NCI-H1105 (cell line): Measurements from ENCODE around the gene ATP2A1.
A peak's percentile ranks its signal among the peaks of the same experiment; 100 is the strongest.
"Not testable (repeated sequence)": the region's sequence is repeated elsewhere in the genome, so short reads cannot be mapped to it uniquely, and the experiment has no call there.

Experiments used
- DNase-seq: peaks from one replicate; lab custom pipeline; 2025; lab: John Stamatoyannopoulos, UW

The ATP2A1 gene

DNA sequence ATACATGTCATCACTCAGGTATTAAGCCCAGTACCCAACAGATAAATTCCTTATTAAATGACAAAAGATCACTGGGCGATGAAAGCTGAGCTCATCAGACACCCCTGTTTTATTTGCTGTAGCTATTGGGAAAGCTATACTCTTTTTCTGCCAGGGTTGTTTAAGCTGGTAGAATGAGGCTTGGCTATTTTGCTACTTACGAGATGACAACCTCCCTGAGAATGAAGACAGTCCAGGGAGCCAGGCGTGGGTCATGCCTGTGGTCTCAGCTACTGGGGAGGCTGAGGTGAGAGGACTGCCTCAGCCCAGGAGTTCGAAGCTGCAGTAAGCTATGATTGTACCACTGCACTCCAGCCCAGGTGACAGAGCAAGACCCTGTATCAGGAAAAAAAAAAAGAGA lies 19.0 kb upstream of the ATP2A1 start:
- no peak for DNase-seq

DNA sequence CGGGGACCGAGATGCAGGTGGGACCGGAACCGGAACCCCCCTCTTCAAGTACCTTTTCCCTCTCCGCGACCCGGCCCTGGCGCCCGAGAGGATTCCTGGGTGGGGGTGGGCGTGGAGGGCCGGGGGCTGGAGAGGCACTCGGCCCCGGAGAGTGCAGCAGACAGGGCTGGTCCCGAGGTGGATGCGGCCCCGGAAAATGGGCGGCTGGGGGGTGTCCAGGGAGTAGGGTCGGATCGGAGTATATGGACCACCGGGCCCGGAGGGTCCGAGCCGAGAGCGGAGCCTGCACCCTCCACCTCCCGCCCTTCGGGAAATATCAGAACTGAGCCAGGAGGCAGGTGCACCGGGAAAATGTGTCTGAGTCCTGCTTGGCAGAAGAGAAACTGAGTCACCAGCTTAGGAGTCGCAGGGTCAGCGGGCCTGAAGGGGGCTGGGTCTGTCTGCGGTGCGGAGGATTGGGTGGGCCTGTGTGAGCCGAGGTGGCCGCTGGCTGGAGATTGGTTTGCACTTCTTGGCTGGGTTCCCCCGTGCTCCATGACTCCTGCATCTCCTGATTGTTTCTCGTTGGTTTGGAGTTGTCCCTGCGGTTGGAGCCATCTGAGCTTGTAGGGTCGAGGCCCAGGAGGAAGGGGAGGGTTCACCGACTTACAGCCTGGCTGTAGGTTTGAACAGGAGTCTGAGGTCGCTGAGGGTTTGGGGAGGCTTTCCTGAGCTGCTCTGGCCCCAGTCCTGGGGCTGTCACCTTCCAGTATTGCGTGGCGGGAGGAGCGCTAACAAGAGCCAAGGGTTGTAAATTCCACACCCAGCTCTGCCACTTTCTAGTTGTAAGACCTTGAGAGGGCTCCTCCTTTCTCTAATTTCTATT lies 14.1 kb upstream of the ATP2A1 start:
- DNase-seq: no peak

DNA sequence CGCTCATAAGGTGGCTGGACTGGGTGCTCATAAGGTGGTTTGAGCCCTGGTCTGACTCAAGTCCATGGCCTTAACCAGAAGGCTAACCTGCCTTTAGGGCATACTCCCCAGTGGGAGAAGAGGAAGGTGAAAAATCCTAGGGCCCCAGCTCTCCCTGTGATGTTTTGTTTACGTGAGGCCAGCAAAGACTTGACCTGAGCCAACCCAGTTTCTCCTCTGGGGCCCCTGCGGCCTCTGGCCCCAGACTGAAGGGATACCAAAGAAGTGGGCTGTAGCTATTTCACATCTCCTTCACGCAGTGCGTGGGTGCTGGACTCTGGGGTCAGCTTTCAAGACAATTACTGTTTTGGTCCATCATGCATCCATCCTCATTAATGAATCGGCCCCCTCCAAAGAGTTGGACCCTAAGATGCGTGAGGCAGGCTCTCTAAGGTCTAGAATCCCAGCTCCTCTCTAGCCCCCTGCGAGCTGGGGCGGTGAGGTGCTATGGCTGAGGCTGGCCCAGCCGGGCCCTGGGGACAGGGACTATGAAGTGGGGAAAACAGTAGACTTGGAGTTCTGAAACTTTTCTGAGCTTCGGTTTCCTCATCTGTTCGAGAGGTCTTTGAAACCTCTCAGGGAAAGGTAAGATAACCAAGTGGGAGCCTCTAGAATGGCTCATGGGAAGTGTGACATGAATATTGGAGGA lies 13.1 kb upstream of the ATP2A1 start:
- no peak for DNase-seq

DNA sequence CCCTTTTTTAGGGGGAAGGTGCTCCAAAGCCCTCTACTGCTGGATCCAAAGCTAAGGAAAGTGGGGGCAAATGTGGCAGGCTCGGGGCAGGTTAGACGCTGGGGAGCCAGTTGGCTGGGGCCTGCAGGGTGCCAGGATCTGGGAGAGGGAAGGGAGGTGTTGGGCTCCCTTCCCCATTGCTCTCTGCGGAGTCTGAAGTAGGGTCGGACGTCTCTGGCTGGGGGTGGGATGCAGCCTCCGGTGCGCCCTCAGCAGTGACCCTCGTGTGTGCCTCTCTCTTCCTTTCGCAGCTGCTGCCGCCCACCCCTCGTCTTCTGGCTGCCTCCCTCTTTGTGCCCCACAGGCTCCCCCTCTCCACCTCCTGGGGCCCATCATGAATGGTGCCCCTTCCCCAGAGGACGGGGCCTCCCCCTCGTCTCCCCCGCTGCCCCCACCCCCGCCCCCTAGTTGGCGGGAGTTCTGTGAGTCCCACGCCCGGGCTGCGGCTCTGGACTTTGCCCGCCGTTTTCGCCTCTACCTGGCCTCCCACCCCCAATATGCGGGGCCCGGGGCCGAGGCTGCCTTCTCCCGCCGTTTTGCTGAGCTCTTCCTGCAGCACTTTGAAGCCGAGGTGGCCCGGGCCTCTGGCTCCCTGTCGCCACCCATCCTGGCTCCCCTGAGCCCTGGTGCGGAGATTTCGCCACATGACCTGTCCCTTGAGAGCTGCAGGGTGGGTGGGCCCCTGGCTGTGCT lies 12.4 kb upstream of the ATP2A1 start:
- no peak for DNase-seq

DNA sequence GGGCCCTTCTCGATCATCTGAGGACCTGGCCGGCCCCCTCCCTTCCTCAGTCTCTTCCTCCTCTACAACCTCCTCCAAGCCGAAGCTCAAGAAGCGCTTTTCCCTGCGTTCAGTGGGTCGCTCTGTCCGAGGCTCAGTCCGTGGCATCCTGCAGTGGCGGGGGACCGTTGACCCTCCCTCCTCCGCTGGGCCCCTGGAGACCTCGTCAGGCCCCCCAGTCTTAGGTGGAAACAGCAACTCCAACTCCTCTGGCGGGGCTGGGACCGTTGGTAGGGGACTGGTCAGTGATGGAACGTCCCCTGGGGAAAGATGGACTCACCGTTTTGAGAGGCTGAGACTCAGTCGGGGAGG lies 11.9 kb upstream of the ATP2A1 start:
- no peak for DNase-seq

DNA sequence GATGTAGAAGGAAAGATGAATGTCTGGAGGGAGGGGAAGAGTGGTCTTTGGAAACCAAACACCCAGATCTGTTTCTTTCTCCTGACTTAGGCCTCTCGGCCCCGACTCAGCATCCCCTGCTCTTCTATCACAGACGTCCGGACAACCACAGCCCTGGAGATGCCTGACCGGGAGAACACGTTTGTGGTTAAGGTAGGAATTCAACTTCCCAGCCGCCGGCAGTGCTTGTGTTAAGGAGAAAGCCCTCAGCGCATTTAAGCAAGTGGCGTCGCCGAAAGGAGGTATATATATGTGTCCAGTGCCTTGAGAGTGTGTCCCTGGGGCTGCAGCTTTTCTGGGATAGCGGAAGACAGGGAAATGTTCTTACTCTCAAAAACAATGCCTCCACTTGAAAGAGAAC lies 11.0 kb upstream of the ATP2A1 start:
- DNase-seq: no peak

DNA sequence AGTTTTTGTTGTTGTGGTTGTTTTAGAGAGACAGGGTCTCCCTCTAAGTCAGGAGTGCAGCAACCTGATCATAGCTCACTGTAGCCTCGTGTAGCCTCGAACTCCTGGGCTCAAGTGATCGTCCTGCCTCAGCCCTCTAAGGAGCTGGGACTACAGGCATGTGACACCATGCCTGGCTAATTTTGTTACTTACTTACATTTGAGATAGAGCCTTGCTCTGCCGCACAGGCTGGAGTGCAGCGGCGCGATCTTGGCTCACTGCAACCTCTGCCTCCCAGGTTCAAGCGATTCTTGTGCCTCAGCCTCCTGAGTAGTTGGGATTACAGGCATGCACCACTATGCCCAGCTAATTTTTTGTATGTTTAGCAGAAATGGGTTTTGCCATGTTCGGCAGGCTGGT lies 10.6 kb upstream of the ATP2A1 start:
- not testable (repeated sequence) for DNase-seq

DNA sequence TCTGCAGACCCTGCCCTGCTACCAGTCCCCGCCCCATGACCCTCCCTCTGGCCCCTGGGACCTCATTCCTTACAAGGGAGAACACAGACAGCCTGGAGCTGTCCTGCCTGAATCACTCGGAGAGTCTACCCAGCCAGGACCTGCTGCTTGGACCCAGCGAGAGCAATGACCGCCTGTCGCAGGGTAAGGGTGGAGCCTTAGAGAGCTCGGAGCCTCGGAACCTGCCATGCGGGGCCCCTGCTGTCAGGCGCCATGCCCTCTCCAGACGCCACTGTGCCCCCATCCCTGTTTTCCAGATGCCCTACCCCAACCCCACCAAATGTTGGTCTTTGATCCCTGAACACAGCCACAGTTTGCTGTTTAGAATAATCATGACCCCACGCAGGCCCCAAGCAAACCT lies 9.1 kb upstream of the ATP2A1 start:
- no peak for DNase-seq

DNA sequence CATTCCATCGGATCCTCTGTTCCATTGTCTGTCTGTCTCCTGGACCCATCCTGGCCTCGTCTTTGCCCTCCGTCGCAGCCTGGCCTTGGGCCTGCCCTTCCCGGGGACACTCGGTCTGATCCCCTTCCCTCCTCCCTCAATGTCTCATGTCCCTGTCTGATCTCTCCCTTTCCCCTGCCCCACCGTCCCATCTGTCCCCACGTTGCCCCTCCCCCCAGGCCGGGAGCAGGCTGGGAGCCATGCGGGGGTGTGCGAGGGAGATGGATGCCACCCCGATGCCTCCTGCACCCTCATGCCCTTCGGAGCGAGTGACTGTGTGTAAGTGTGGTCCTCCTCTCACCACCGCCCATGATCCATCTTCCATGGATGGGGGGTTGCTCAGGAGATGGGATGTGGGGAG lies 5.3 kb upstream of the ATP2A1 start:
- no peak for DNase-seq

DNA sequence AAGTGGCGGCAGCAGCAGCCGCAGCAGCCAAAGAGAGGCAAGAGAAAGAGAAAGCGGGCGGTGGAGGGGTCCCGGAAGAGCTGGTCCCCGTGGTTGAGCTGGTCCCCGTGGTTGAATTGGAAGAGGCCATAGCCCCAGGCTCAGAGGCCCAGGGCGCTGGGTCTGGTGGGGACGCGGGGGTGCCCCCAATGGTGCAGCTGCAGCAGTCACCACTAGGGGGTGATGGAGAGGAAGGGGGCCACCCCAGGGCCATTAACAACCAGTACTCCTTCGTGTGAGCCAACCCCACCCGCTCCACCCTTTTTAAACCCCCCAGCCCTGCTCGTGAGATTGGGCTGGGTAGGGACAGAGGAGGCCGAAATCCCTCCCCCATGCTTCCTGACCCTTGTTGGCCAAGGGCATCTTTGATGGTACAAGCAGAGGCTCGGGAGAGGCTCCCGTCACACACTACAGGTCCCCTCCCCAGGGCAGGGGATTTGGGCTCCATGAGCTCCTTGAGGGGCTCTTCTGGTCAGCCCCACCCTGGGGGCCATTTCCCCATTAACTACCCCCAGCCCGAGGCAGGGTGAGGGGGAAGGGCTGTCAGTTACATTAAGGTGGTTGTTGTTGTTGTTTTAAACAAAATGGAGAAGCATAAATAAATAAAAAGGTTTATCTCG lies 4.6 kb upstream of the ATP2A1 start:
- DNase-seq: no peak

DNA sequence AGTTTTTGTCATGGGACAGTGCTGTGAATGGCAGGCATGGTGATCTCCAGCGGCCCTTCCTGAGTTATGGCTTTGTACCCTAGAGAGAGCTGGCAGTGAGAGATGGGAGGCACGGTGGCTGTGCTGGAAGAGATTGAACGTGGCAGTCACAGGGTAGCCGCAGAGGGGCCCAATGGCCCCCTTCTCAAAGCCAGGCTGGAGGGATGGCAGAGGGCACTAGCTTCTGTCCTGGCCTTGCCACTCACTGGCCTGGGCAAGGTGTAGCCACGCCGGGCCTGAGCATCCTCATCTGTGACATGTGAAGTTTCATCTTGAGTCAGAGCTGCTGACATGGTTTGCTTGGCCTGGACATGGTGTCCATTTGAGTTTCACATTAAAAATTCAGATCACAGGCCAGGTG lies 3.9 kb upstream of the ATP2A1 start:
- no peak for DNase-seq

DNA sequence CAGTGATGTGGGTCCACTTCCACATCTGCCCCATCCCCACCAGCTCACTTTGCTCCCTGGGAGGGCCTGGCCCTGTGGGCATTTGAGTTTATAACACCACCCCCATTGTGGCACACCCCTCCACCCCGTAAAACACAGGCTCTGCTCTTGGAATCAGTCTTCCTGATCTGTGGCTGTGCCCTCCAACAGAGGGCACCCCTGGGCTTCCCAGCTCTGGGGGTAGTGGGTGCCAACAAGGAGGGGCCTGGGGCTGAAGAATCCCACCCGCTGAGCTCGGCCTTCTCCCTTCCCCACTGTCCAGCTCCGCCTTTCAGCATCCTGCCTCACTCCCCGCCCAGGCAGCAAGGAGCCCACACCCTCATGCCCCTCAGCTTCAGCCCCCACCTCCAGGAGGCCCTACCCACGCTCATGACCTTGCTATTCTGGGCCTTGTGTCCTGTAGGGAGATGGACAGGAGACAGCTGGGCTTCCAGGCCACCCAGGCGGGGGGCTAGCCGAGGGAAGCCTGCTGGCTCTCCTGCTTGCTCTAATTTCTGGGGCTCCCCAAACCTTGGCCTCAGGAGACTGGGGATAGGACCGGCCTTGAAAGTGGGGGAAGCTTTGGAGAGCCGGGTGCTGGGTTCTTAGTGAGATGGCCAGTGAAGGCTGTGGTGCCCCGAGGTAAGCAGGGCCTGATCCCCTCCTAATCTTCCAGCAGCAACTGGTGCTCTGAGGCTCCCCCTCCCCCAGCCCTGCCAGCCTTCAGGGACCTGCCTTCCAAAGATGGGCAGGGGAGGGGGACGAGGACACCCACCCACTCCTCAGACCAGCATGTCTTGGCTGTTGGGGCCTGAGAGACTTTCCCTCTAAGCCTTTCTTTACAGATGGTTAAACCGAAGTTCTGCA lies 2.9 kb upstream of the ATP2A1 start:
- DNase-seq: no peak

DNA sequence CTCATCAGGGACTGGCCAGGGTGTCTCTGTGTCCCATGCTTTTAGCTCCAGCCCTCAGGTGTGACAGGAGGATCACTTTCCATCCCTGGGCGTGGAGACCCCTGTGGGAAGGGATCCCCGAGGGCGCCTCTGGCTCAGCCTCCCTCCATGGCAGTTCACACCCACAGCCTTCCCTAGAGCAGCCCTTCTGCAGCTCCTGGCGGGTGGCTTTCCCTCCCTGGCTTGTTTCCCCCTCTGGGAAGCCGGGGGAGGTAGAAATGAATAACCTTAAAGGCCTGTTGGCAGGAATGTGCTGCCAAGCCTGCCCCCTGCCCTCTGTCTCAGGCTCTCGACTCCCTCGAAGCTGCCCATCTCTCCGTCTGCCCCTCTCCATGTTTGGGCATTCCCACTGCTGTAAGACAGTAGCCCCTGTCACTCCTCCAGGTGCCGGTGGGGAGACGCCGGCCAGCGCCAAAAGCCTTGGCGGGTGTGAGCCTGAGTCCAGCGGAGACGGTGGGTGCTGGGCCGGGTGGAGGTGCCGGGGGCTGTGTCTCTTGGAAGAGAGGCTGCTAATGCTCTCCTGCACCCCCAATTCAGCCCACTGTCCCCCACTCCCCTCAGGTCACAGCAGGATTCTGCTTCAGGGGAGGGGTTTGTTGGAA lies 2.1 kb upstream of the ATP2A1 start:
- no peak for DNase-seq

DNA sequence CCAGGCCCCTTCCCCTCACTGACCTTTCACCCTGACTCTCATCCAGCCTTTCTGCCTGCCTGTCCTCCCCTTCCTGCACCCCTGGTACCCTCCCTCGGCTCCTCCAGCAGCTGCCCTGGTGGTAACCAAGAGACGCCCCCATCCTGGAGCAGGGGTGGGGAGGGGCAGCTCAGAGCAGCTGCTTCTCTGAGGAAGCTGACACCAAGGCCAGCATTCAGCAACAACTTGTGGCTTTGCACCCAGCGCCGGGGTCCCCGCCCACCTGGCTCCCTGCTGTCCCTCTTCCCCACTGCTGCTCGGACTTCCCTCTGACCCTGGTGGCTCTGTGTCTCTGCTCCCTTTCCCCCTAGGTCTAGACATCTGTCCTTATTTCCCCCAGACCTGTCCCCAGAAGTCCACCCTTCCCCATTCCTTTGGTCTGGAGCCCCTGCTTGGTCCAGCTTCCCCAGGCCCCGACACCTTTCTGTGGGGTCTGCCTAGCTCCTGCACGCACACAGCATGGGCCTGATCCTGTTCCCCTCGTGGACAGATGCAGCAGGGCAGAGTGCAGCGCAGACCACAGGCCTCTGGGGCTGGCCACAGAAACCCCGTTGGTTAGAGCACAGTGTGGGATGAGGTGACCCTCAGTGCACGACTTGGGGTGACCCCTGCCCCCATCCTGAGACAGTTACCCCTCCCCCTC lies 1.2 kb upstream of the ATP2A1 start:
- no peak for DNase-seq

DNA sequence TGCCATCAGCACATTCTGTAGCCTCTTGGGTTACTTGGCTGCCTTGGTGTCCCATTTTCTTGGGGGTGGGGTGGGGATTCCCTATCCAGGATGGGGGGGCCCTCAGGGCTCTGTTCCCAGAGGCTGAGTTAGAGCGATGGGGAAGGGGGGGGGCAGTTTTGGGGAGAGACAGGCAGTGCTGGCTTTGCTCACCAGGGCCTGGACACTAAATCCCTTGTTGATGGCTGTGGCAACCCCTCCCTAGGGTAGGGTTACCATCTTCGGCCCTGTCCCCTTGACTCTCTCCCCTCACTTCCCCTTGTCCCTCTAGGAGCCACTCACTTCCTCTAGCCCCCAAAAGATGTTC lies 660 bp upstream of the ATP2A1 start:
- no peak for DNase-seq

DNA sequence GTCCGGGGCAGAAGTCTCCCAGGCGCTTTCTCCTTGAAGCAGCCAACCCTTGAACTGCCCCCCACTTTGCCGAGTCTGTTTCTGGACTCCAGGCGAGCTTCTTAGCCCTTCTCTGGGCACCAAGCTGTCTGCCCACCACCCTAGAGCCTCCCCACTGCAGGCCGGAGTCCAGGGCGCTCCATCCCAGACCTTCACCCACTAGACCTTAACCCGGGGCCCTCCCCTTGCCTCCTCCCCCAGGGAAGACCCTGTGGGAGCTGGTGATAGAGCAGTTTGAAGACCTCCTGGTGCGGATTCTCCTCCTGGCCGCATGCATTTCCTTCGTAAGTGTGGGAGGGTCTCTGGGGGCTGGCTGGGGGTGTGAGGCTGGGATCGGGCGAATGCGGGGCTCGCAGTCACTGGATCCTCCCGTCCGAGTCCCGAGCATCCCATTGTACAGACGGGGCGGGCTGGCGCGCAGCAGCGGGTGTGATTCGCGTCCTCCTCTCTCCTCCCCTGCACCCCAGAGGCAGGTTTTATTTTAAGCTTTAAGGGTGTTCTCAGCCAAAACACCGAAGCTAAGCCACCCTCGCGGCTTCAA lies 1.1 kb downstream of the ATP2A1 start:
- no peak for DNase-seq

DNA sequence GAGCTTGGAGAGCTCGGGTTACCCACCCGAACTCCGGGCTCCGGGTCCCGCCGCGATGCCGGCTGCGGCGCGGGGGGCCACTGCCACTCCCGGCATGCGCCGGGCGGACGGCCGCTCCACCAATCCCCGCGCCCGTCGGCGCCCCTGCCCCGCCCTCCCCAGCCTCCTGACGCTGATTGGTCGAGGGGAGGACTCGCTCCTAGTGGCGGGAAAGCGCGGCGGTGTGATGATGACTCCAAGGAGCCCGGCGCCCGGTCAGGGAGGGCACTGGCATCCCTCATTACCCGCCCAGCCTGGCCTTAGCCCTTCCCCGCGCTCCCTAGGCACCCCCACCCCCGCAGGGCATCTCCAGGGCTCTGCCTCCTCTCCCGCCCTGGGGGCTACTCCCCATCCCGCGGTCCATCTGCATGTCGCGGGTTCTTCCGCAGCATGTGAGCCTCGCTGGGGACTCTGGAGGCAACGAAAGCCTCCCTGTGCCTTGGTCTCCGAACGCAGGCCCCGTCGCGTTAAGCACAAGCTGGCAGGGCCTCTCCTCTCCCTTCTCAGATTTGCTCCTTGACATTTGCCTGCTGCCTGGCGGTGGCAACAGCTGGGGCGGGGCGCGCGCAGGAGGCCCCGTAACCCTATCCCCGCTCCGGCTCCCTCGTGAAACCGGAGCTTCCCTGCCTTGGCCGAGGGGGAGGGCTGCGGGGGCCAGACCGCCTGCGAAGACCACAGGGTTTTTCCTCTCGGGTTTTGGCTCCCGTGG lies 1.7 kb downstream of the ATP2A1 start:
- peak; percentile 81 for DNase-seq

DNA sequence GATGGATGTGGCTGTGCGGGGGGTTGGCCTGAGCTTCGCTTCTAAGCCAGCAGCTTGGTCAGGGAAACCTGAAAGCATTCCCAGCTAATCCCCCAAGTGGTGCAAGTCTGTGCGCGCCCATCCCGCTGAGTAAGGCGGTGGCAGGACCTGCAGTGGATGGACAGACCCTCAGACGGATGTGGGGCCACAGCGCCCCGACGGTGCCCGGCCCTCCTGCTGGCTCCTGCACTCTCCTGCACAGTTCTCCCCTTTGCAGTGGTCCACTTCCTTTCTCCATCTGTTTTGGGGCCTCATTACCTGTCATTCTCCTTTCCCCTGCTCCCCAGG lies 2.3 kb downstream of the ATP2A1 start:
- no peak for DNase-seq

DNA sequence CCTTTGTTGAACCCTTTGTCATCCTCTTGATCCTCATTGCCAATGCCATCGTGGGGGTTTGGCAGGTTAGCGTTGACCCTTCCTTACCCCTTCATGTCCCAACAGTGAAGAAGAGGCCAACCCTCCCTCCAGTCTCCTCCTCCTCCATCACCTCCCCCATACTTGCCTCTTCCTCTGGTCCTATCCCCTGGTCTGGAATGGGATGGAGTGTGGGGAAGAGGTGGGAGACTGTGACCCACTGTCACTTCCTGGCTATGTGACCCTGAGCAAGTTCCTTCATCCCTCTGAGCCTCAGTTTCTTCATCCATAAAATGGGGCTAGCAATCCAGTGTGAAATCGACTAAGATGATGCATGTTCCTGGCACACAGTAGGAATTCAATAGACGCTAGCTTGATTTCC lies 2.7 kb downstream of the ATP2A1 start:
- DNase-seq: no peak

DNA sequence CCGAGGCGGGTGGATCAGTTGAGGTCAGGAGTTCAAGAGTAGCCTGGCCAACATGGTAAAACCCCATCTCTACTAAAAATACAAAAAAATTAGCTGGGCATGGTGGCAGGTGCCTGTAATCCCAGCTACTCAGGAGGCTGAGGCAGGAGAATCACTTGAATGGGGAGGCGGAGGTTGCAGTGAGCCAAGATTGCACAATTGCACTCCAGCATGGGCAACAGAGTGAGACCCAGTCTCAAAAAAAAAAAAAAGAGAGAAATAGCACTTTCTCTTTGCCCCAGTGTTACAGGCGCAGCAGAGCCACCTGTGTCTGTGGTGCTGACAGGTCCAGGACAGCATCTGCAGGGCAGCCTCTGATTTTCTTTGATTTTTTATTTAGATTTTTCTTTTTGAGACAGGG lies 3.3 kb downstream of the ATP2A1 start:
- not testable (repeated sequence) for DNase-seq
